Left ventricle myocardium inferior (tissue), 1 donor: ENCODE measurements around the gene HDGF. TPM values are rescaled to one million over a fixed set of nuclear protein-coding genes. Genes with fewer than 3 reads are reported as not detected.

ENCODE experiments used
- DNase-seq: peaks from one replicate; pipeline ENCODE4 v3.0.0-alpha.2; 2020
- H3K27ac ChIP-seq: fragments of 200-600 bp; replicated peaks from 2 replicates; pipeline ENCODE4 v1.8.0; 2021
- H3K27me3 ChIP-seq: fragments of 200-600 bp; 2 replicates; pipeline ENCODE4 v1.8.0; 2021; ENCODE audit warnings: low read depth
- H3K36me3 ChIP-seq: fragments of 200-600 bp; 2 replicates; pipeline ENCODE4 v1.8.0; 2021
- H3K4me1 ChIP-seq: fragments of 200-600 bp; 2 replicates; pipeline ENCODE4 v1.8.0; 2021
- H3K4me3 ChIP-seq: fragments of 200-600 bp; 2 replicates; pipeline ENCODE4 v1.8.0; 2021; ENCODE audit warnings: mild to moderate bottlenecking, moderate library complexity
- H3K9me3 ChIP-seq: fragments of 200-600 bp; replicated peaks from 2 replicates; pipeline ENCODE4 v1.8.0; 2021
- intact Hi-C: fragments of 100-400 bp; cut with micrococcal nuclease; formaldehyde crosslinking; loops from one replicate; pipeline ENCODE4 v1.11.0; 2022
- total RNA-seq: library from RNA; stranded (reverse); fragmentation: NEBNext Ultra II Directional; extraction: Animal tissue kit (Norgen Biotek cat#: 25700); gene quantifications from one replicate; pipeline ENCODE4 v1.2.1, GENCODE V29; 2021
- TF ChIP-seq, protein P1 (sequence below): fragments of 200-600 bp; IDR thresholded peaks from 2 replicates; pipeline ENCODE4 v1.8.0; 2021; ENCODE audit warnings: antibody characterized with exemption, mild to moderate bottlenecking, borderline replicate concordance
- donor health status: DM: no; HTN: yes; CAD: no; lungs with severe emphysema.

Gene HDGF
- total RNA-seq, 1 donor from 2014 or later: 145 TPM

DNA sequence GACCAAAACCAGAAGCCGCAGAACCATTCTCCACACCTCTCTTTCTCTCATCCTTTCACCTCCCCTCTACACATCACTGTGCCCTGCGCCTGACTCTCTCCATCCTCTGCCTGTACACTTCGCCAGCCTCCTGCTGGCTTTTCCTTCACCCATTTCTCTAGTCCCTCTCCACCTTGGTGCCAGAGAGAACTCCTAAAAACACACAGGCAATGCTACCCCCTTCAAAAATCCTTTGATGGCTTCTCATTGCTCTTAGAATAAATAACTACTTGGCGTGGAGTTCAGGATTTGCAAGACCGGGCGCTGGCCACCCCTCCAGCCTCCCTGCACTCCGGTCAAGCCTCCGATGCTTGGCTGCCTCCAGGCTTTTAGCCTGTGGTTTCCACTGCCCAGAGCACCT is 54.7 kb downstream of the HDGF start:
- no peaks in the 10 kb centered on the region for H3K9me3 ChIP-seq
- no peak for DNase-seq
- TF ChIP-seq, protein P1, sequence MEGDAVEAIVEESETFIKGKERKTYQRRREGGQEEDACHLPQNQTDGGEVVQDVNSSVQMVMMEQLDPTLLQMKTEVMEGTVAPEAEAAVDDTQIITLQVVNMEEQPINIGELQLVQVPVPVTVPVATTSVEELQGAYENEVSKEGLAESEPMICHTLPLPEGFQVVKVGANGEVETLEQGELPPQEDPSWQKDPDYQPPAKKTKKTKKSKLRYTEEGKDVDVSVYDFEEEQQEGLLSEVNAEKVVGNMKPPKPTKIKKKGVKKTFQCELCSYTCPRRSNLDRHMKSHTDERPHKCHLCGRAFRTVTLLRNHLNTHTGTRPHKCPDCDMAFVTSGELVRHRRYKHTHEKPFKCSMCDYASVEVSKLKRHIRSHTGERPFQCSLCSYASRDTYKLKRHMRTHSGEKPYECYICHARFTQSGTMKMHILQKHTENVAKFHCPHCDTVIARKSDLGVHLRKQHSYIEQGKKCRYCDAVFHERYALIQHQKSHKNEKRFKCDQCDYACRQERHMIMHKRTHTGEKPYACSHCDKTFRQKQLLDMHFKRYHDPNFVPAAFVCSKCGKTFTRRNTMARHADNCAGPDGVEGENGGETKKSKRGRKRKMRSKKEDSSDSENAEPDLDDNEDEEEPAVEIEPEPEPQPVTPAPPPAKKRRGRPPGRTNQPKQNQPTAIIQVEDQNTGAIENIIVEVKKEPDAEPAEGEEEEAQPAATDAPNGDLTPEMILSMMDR: no peak
- H3K4me3 ChIP-seq: no peak overlapping the region
- H3K4me1 ChIP-seq: peaks cover 10% of the 10 kb centered on the region
- H3K27me3 ChIP-seq: peaks cover 92% of the 10 kb centered on the region
- intact Hi-C loops: no loop called here
- no peak overlapping the region for H3K27ac ChIP-seq
- no peaks in the 10 kb centered on the region for H3K36me3 ChIP-seq

DNA sequence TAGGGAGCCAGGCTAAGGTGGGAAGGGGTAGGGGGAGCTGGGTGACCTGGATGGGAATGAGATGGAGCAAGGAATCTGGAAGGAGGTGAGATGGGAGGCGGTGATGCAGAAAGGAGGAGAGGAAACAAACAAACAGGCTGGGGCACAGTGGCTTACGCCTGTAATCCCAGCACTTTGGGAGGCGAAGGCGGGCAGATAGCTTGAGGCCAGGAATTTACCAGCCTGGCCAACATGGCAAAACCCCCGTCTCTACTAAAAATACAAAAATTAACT is 56.8 kb downstream of the HDGF start:
- no peak for DNase-seq
- intact Hi-C loops: no loop called here
- H3K27ac ChIP-seq: no peak overlapping the region
- TF ChIP-seq, protein P1: no peak
- H3K9me3 ChIP-seq: no peaks in the 10 kb centered on the region
- H3K4me1 ChIP-seq: peaks cover 14% of the 10 kb centered on the region
- no peaks in the 10 kb centered on the region for H3K36me3 ChIP-seq
- H3K27me3 ChIP-seq: peaks cover 92% of the 10 kb centered on the region
- H3K4me3 ChIP-seq: no peak overlapping the region

DNA sequence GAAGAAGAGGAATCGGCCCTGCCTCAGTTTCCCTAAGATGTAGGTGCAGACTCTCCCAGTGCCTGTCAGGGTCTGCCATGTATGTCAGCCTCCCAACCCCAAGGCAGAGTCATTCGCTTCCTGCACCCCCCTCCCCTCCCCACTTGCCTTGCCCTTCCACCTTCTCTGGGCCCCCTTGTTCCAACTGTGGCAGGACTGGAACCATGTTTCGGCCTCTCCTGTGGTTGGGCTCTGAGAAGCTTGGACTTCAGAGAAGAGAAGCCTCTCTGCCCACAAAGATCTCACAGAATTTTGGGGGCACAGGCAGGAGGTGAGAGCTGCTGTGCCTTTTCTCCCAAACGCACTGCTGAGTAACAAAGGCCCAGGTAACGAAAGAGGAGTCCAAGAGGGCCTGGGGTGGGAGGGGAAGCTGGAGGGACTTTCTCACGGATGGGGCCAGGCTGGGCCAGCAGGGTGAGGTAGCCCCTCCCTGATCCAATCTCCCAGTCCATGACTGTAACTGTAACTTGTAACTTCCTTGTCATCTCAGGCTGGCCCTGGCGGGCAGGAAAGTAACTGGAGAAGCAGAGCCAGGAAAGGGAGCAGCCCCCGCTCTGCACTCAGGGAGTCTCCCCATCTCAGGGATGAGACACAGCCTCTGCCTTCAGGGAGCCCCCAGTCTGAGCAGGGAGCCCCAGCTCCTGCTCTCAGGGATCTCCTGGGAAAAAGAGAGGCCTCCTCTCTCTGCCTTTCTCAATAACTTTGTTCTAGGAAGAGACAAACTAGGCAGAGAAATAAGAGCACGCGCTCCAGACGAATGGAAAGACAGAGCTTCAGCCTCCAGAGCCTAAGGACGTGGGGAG is 57.4 kb downstream of the HDGF start:
- Histone ChIP-seq H3K4me3 (no peak overlapping the region), H3K9me3 (no peaks in the 10 kb centered on the region), H3K27ac (no peak overlapping the region), H3K36me3 (no peaks in the 10 kb centered on the region), H3K4me1 (peaks cover 19% of the 10 kb centered on the region), H3K27me3 (peaks cover 92% of the 10 kb centered on the region)
- no peak for DNase-seq
- intact Hi-C loops: no loop called here
- TF ChIP-seq, protein P1: no peak

DNA sequence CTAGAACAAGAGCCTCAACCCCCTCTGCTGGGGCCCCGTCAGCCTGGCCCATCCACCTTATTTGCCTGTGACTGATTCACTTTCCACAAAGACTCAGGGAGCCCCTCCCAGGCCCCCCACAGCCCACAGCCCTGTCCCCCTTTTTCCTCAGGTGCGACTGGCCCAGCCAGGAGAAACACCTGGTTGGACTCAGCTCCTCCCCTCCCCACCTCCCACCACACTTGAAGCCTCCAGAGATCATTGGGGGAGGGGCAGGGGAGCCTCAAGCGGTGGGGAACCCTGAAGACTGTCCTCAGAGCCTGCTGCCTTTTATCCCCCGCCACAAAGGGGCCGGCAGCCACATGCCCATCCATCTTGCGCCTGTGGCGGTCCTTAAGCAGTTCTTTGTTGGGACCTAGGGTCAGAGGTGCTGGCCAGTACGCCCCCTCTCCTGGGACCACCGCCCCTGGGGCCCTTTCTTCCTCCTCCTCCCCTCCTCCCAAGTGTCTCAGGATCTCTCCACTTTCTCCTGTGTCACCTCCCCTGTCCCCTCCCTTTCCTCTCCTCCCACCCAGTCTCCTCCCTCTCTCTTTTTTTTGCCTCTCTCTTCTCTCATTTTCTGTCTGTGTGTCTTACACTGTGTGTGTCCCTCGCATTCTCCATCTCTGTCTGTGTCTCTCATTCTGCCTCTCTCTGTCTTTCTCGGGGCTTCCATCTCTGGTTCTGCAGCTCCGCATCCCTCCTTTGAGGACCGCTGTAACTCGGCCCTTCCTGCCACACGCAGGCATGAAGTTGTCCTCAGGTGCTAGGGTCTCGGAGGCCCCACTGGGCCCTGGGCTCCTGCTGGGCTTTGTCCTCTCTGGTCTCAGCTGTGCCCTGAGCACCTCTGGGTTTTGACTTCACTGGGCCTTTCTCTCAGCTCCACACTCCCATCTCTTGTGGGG is 58.3 kb downstream of the HDGF start:
- H3K27me3 ChIP-seq: peaks cover 93% of the 10 kb centered on the region
- peaks cover 19% of the 10 kb centered on the region for H3K4me1 ChIP-seq
- intact Hi-C loops: no loop called here
- DNase-seq: no peak
- no peak overlapping the region for H3K27ac ChIP-seq
- no peaks in the 10 kb centered on the region for H3K36me3 ChIP-seq
- H3K9me3 ChIP-seq: no peaks in the 10 kb centered on the region
- TF ChIP-seq, protein P1: no peak
- H3K4me3 ChIP-seq: no peak overlapping the region

DNA sequence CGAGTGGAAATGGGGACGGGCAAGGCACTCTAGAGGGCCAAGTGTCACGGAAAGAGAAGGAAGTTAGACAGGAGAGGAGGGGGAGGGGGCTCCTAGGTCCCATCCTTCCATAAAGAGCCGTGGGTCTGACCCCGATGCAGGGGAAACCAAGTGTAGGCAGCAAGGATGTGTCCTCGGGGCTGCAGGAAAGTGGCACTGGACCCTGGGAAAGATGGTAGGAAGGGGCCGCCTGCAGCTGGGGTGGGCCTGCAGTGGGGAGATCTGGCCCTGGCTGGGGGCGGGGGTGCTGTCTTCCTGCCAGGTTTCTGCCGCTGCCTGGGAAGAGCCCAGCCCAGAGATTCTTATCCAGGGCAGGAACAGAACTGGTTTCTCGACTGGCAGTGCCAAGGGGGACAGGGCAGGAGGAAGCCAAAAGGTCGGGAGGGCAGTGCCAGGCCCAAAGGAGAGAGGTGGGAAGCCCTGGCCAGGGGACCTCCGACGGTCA is 59.0 kb downstream of the HDGF start:
- no peaks in the 10 kb centered on the region for H3K9me3 ChIP-seq
- H3K27me3 ChIP-seq: peaks cover 93% of the 10 kb centered on the region
- no peak for DNase-seq
- intact Hi-C loops: no loop called here
- no peak overlapping the region for H3K27ac ChIP-seq
- no peak overlapping the region for H3K4me3 ChIP-seq
- TF ChIP-seq, protein P1: no peak
- H3K4me1 ChIP-seq: peaks cover 19% of the 10 kb centered on the region
- H3K36me3 ChIP-seq: no peaks in the 10 kb centered on the region

Other genes with a start within 250 kb of the HDGF start
- 0.36 TPM for gene IQGAP3, start 179.1 kb downstream of the HDGF start, total RNA-seq
- gene TTC24, start 172.0 kb downstream of the HDGF start, total RNA-seq: not detected
- gene NAXE, start 159.9 kb downstream of the HDGF start, total RNA-seq: 102 TPM
- 15.1 TPM for gene GPATCH4, start 150.2 kb downstream of the HDGF start, total RNA-seq
- 1.2 TPM for gene HAPLN2, start 132.3 kb downstream of the HDGF start, total RNA-seq
- gene BCAN, start 109.6 kb downstream of the HDGF start, total RNA-seq: 0.05 TPM
- gene NES, start 74.3 kb downstream of the HDGF start, total RNA-seq: 164 TPM
- 0.60 TPM for gene CRABP2, start 46.1 kb downstream of the HDGF start, total RNA-seq
- gene METTL25B, start 23.2 kb downstream of the HDGF start, total RNA-seq: 18.1 TPM
- gene ISG20L2, start 22.9 kb downstream of the HDGF start, total RNA-seq: 11.5 TPM
- gene MRPL24, start 10.6 kb downstream of the HDGF start, total RNA-seq: 92.1 TPM
- gene PRCC, start 15.9 kb upstream of the HDGF start, total RNA-seq: 36.3 TPM
- 0.88 TPM for gene SH2D2A, start 65.2 kb upstream of the HDGF start, total RNA-seq
- gene INSRR, start 107.4 kb upstream of the HDGF start, total RNA-seq: 0.41 TPM
- gene NTRK1, start 109.2 kb upstream of the HDGF start, total RNA-seq: 1.0 TPM
- 7.1 TPM for gene PEAR1, start 142.0 kb upstream of the HDGF start, total RNA-seq
- 0.27 TPM for gene LRRC71, start 169.0 kb upstream of the HDGF start, total RNA-seq